Amniotic epithelial cell (primary cell): ENCODE results near the gene ELOA.
A peak's percentile ranks its signal among the peaks of the same experiment; 100 is the strongest.
"Not testable (repeated sequence)": the region's sequence is repeated elsewhere in the genome, so short reads cannot be mapped to it uniquely, and the experiment has no call there.

Source experiments
- DNase-seq: peaks from one replicate; pipeline ENCODE4 v3.0.0-alpha.2; 2010; ENCODE audit warnings: low read depth

The ELOA gene

GRCh38 chr1:23736437-23737134, 6.7 kb upstream of the ELOA start:
- DNase-seq, result no peak

DNA sequence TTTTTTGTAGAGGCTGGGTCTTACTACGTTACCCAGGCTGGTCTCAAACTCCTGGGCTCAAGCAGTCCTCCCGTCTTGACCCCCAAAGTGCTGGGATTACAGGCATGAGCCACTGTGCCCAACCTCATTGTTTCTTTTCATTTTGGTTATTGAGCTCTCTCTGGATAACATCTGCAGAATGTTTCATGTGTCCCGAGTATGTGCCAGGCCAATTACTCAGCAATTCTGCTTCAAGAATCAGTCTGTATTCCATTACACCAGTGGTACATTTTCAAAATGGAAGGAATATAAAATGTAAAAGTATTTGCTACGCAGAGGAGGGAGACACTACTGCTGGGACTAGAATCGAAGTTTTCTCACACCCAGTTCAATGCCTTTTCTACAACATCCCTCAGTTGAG, 1.7 kb upstream of the ELOA start:
- no peak for DNase-seq

DNA sequence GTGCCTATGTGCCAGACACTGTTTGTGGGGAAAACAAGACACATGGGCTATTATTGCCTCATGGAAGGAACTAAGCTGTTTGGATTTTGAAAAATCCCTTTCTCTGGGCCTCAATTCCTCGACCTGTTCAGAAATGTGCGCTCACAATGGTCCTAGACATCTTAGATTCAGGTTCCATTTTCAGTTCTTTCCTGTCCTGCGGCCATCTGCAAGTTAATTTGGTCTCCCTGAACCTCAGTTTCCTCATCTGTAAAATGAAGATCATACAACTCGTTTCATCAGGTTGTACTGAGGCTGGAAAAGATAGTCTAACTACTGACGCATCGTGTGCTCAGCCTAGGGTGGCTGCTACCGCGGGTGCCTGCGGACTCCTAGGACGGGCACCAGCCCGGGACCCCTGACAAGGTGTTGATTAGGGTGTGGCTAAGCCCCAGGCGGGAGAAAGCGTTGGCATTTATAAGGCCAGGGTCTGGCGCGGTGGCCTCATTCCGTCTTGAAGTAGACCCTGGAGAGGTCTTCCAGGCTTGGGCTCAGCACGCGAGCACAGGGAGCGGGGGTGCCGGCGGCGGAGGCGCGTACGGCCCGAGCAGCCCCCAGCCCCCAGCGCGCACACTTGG, 493 bp upstream of the ELOA start:
- peak; percentile 34 for DNase-seq

- peak; percentile 65 for DNase-seq
These were observed 2.2 kb downstream of the ELOA start for GRCh38 chr1:23745515-23745914.

DNA sequence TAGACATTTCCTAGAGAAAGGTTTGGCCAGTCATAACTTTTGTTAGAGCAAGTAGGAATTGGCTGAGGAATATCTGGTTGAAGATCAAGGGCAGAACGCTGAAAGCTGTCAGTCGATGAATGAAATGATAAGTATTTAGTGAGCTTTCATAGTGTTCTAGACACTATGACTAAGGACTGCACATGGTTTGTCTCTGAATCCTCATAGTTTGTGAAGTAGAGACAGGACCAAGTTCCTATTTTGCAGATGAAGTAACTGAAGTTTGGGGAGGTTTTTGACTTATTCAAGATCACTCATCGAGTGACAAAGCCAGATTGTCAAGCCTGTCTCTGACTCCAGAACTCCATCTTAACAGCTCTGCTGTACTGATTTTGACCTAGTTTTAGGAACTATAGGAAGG, 4.7 kb downstream of the ELOA start:
- DNase-seq, result peak; percentile 29

DNA sequence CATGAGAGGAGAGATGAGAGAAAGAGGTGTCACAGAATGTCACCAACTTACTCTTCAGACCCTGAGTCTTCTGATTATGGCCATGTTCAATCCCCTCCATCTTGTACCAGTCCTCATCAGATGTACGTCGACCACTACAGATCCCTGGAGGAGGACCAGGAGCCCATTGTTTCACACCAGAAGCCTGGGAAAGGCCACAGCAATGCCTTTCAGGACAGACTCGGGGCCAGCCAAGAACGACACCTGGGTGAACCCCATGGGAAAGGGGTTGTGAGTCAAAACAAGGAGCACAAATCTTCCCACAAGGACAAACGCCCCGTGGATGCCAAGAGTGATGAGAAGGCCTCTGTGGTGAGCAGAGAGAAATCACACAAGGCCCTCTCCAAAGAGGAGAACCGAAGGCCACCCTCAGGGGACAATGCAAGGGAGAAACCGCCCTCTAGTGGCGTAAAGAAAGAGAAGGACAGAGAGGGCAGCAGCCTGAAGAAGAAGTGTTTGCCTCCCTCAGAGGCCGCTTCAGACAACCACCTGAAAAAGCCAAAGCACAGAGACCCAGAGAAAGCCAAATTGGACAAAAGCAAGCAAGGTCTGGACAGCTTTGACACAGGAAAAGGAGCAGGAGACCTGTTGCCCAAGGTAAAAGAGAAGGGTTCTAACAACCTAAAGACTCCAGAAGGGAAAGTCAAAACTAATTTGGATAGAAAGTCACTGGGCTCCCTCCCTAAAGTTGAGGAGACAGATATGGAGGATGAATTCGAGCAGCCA, 8.0 kb downstream of the ELOA start:
- DNase-seq, result peak; percentile 73

- DNase-seq, result no peak
These were observed 8.5 kb downstream of the ELOA start for GRCh38 chr1:23751815-23752200.

- DNase-seq, result no peak
These were observed 9.6 kb downstream of the ELOA start for GRCh38 chr1:23752909-23753308.

DNA sequence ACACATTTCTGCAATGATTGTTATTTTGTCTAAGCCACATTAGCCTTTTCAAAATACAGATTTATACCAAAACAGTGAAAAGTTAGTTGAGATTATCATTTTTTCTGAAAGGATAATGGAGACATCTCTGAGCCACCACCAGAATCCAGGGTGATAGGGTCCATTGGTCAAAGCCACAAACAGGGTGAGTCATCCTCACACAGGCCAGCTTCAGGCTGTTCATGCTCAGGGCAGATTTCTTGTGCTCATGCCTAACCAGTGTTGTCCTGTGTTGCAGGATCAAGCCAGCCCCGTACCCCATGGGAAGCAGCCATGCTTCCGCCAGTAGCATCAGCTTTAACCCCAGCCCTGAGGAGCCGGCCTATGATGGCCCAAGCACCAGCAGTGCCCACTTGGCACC, 13.4 kb downstream of the ELOA start:
- peak; percentile 85 for DNase-seq

GRCh38 chr1:23757812-23758211, 14.5 kb downstream of the ELOA start:
- DNase-seq, result no peak

GRCh38 chr1:23759277-23759676, 16.0 kb downstream of the ELOA start:
- DNase-seq, result no peak

- DNase-seq, result no peak
These were observed 19.8 kb downstream of the ELOA start for GRCh38 chr1:23763041-23763577.

DNA sequence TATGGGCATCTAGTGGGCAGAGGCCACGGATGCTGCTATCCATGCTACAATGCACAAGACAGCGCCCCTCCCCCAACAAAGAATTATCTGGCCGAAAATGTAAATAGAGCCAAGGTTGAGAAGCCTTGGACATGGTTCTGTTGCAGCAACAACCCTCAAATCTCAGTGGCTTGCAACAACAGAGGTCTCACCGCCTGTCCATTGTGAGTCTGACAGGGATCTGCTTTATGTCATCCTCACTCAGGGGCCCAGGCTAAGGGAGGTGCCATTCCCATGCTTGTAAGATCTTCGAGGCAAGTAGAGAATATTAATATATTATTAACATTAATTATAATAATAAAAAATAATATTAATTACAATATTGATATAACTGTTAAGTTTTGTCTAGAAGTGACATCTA, 25.5 kb downstream of the ELOA start:
- peak; percentile 83 for DNase-seq

DNA sequence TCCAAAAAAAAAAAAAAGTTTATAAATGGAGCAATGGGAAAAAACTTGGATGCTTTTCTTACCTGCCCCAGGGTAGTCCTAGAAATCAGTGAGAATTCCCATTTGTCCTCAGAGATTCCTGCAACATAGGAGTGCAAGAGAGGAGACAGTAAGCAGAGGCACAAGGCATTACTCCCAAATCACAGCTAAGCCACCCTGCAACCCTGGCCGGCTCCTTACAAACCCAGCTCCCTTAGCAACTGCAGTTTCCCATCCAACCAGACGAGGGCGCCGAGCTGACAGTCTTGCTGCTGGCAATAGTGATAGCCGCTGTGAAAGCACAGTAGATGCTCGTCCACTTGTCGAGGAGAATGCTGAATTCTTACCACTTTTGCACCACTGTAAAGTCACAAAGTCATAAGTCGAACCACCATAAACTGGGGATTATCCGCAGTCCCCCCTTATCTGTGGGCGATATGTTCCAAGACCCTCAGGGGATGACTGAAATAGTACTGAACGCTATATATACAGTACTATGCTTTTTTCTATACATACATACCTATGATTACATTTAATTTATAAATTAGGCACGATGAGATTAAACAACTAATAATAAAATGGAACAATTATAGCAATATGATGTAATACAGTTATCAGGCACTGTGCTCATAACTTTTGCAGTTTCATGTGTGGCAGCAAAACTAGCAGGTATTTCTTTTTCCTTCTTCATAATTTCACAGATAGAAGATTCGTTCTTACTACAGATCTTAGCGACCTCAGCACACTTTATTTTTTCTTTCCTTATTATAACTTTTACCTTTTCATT, 29.0 kb downstream of the ELOA start:
- DNase-seq, result peak; percentile 70

DNA sequence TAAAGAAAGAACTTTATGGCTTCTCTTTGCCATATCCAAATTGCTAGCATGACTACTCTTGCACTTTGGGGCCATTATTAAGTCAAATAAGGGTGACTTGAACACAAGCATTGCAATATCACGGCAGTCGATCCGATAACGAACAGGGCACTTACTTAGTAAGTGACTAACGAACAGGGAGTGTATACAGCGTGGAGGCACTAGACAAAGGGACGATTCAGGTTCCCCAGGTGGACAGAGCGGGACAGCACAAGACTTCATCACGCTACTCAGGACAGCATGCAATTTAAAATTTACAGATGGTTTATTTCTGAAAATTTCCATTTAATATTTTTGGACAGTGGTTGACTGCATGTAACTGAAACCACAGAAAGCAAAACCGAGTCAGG, 29.6 kb downstream of the ELOA start:
- DNase-seq, result no peak

GRCh38 chr1:23774174-23774880, 31.1 kb downstream of the ELOA start:
- no peak for DNase-seq

- no peak for DNase-seq
These were observed 32.9 kb downstream of the ELOA start for GRCh38 chr1:23776217-23776616.

GRCh38 chr1:23777979-23778814, 34.9 kb downstream of the ELOA start, which contains the start of gene PITHD1:
Gene PITHD1, plus strand, starts transcription at chr1:23778418. Its CDS starts 98 bp downstream, at chr1:23778516.
- peak; percentile 96 for DNase-seq

- peak; percentile 43 for DNase-seq
These were observed 36.6 kb downstream of the ELOA start for GRCh38 chr1:23779826-23780371.

DNA sequence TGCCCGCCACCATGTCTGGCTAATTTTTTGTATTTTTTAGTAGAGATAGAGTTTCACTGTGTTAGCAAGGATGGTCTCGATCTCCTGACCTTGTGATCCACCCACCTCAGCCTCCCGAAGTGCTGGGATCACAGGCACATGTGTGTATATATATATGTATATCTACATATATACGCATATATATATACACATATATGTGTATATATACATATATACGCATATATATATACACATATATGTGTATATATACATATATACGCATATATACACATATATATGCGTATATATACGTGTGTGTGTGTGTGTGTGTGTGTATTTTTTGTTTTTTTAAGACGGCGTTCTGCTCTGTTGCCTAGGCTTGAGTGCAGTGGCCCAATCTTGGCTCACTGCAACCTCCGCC, 39.9 kb downstream of the ELOA start:
- DNase-seq, result not testable (repeated sequence)
